AG04449 (cell line): Measurements from ENCODE around the gene SRGAP1.

ENCODE experiments used
- CTCF ChIA-PET: fragments of 350-600 bp; formaldehyde crosslinking; extraction: SDS; loops from one replicate; lab custom pipeline; 2021; ENCODE audit warnings: antibody characterized with exemption; lab: Yijun Ruan, JAX
- POLR2A ChIA-PET: fragments of 400-600, 350-600 bp; formaldehyde crosslinking; extraction: SDS; loops from one replicate; lab custom pipeline; 2020; ENCODE audit warnings: antibody characterized with exemption, inconsistent platforms; lab: Yijun Ruan, JAX
- DNase-seq: peaks from one replicate; pipeline ENCODE4 v3.0.0-alpha.2; 2010; ENCODE audit warnings: low read depth, low spot score
- H3K4me3 ChIP-seq: 2 replicates; pipeline ENCODE4 v1.5.1; 2011; ENCODE audit warnings: low read depth, mild to moderate bottlenecking, control low read depth, low read length
- CTCF ChIP-seq: IDR thresholded peaks from one replicate; pipeline ENCODE4 v1.5.1; 2011; ENCODE audit warnings: mild to moderate bottlenecking, moderate library complexity, low read length, control low read depth, inconsistent platforms; ENCODE audit not compliant: insufficient read depth; ENCODE audit errors: missing control alignments

Gene SRGAP1

GRCh38 chr12:63934936-63935335 is 90.4 kb downstream of the SRGAP1 start:
- H3K4me3 ChIP-seq: no peak overlapping the region
- no peak for TF ChIP-seq CTCF
- CTCF ChIA-PET: interaction anchor here (1.4 kb wide), 1 partner anchor 8 kb away, joined by 3 read pairs; no protein-coding TSS in a partner anchor
- no peak for DNase-seq
- POLR2A ChIA-PET: no interaction called here

GRCh38 chr12:63935361-63935760 is 90.9 kb downstream of the SRGAP1 start:
- TF ChIP-seq CTCF: no peak
- no peak overlapping the region for H3K4me3 ChIP-seq
- POLR2A ChIA-PET: no interaction called here
- no peak for DNase-seq
- CTCF ChIA-PET: no interaction called here

GRCh38 chr12:63937378-63938316 is 93.1 kb downstream of the SRGAP1 start:
- POLR2A ChIA-PET: no interaction called here
- H3K4me3 ChIP-seq: no peak overlapping the region
- no peak for DNase-seq
- no peak for TF ChIP-seq CTCF
- CTCF ChIA-PET: interaction anchor here (0.7 to 1.1 kb wide), 2 partner anchors 22 to 111 kb away, joined by 3 to 4 read pairs; no protein-coding TSS in a partner anchor

GRCh38 chr12:63940310-63941005 is 96.0 kb downstream of the SRGAP1 start:
- ChIA-PET POLR2A (no interaction called here), CTCF (interaction anchor here (1.4 to 1.6 kb wide), 2 partner anchors 20 to 24 kb away, joined by 3 to 4 read pairs; no protein-coding TSS in a partner anchor)
- H3K4me3 ChIP-seq: no peak overlapping the region
- TF ChIP-seq CTCF: no peak
- no peak for DNase-seq

- no peak overlapping the region for H3K4me3 ChIP-seq
- ChIA-PET CTCF (interaction anchor here (0.8 to 1.2 kb wide), 3 partner anchors 13 to 24 kb away, joined by 3 read pairs; no protein-coding TSS in a partner anchor), POLR2A (no interaction called here)
- TF ChIP-seq CTCF: no peak
- DNase-seq: no peak
Measured at GRCh38 chr12:63941166-63941800, 96.8 kb downstream of the SRGAP1 start.
